GM20431 (cell line): ENCODE results near the gene TLR6.

Experiments used
- in situ Hi-C: fragments of 300-500 bp; cut with MseI, MboI; formaldehyde crosslinking; loops from one replicate; pipeline ENCODE4 v1.15.0; 2020; ENCODE audit warnings: low sequenced_read_pairs; ENCODE audit not compliant: unreplicated experiment

TLR6 gene

GRCh38 chr4:38868059-38868960, 11.7 kb upstream of the TLR6 start:
- in situ Hi-C loops: loop anchor here (25.0 kb wide), 1 partner anchor 106 kb away; no protein-coding TSS in a partner anchor

- in situ Hi-C loops: loop anchor here (25.0 kb wide), 1 partner anchor 105 kb away; no protein-coding TSS in a partner anchor
Measured at GRCh38 chr4:38867478-38868058, 11.0 kb upstream of the TLR6 start, which contains the start of gene FAM114A1. Gene FAM114A1 (plus strand): TSS chr4:38867806. CDS start chr4:38878079, 10,273 bp downstream.

GRCh38 chr4:38866973-38867477, 10.4 kb upstream of the TLR6 start:
- in situ Hi-C loops: loop anchor here (25.0 kb wide), 1 partner anchor 105 kb away; no protein-coding TSS in a partner anchor

- in situ Hi-C loops: loop anchor here (25.0 kb wide), 1 partner anchor 103 kb away; no protein-coding TSS in a partner anchor
Measured at GRCh38 chr4:38865445-38865844, 8.8 kb upstream of the TLR6 start.

- in situ Hi-C loops: loop anchor here (25.0 kb wide), 1 partner anchor 99 kb away; no protein-coding TSS in a partner anchor
Measured at GRCh38 chr4:38861791-38862190, 5.2 kb upstream of the TLR6 start.

- in situ Hi-C loops: loop anchor here (25.0 kb wide), 1 partner anchor 99 kb away; no protein-coding TSS in a partner anchor
Measured at GRCh38 chr4:38860788-38861424, 4.3 kb upstream of the TLR6 start.

GRCh38 chr4:38859501-38859900, 2.9 kb upstream of the TLR6 start:
- in situ Hi-C loops: loop anchor here (25.0 kb wide), 1 partner anchor 97 kb away; no protein-coding TSS in a partner anchor

GRCh38 chr4:38858097-38858420, 1.4 kb upstream of the TLR6 start:
- in situ Hi-C loops: loop anchor here (25.0 kb wide), 1 partner anchor 96 kb away; no protein-coding TSS in a partner anchor

- in situ Hi-C loops: loop anchor here (25.0 kb wide), 1 partner anchor 95 kb away; no protein-coding TSS in a partner anchor
Measured at GRCh38 chr4:38857354-38858096, 908 bp upstream of the TLR6 start.

GRCh38 chr4:38856046-38856445, 571 bp downstream of the TLR6 start:
- in situ Hi-C loops: loop anchor here (25.0 kb wide), 1 partner anchor 94 kb away; no protein-coding TSS in a partner anchor

- in situ Hi-C loops: loop anchor here (25.0 kb wide), 1 partner anchor 93 kb away; no protein-coding TSS in a partner anchor
Measured at GRCh38 chr4:38855466-38855865, 1.2 kb downstream of the TLR6 start.

GRCh38 chr4:38846015-38846414, 10.6 kb downstream of the TLR6 start:
- in situ Hi-C loops: no loop called here

GRCh38 chr4:38842994-38843393, 13.6 kb downstream of the TLR6 start:
- in situ Hi-C loops: no loop called here

- in situ Hi-C loops: no loop called here
Measured at GRCh38 chr4:38837849-38838248, 18.8 kb downstream of the TLR6 start.

GRCh38 chr4:38837334-38837733, 19.3 kb downstream of the TLR6 start:
- in situ Hi-C loops: no loop called here

GRCh38 chr4:38834570-38834969, 22.0 kb downstream of the TLR6 start:
- in situ Hi-C loops: no loop called here

GRCh38 chr4:38832624-38833528, 23.7 kb downstream of the TLR6 start:
- in situ Hi-C loops: no loop called here

- in situ Hi-C loops: no loop called here
Measured at GRCh38 chr4:38832206-38832605, 24.4 kb downstream of the TLR6 start.
